UCSD-AML1 (cell line): ENCODE results near the gene ALKBH2.
"Not testable (repeated sequence)": the region's sequence is repeated elsewhere in the genome, so short reads cannot be mapped to it uniquely, and the experiment has no call there.

Experiments used
- DNase-seq: peaks from one replicate; lab custom pipeline; 2025; ENCODE audit not compliant: unreplicated experiment; lab: John Stamatoyannopoulos, UW

Gene ALKBH2

GRCh38 chr12:109069307-109070271 is 23.7 kb downstream of the ALKBH2 start:
- DNase-seq = no peak

GRCh38 chr12:109065853-109066193 is 27.4 kb downstream of the ALKBH2 start:
- DNase-seq = no peak

GRCh38 chr12:109065154-109065852 is 28.0 kb downstream of the ALKBH2 start:
- DNase-seq = no peak

GRCh38 chr12:109064143-109064542 is 29.1 kb downstream of the ALKBH2 start:
- DNase-seq = no peak

- DNase-seq = no peak
Observed at GRCh38 chr12:109058773-109059172, 34.5 kb downstream of the ALKBH2 start.

GRCh38 chr12:109057376-109057775 is 35.9 kb downstream of the ALKBH2 start:
- DNase-seq = no peak

GRCh38 chr12:109056891-109057290 is 36.4 kb downstream of the ALKBH2 start:
- no peak for DNase-seq

- no peak for DNase-seq
Observed at GRCh38 chr12:109054520-109054919, 38.8 kb downstream of the ALKBH2 start.

GRCh38 chr12:109054124-109054513 is 39.2 kb downstream of the ALKBH2 start:
- not testable (repeated sequence) for DNase-seq

GRCh38 chr12:109053382-109054123 is 39.7 kb downstream of the ALKBH2 start:
- no peak for DNase-seq

GRCh38 chr12:109052414-109053323 is 40.6 kb downstream of the ALKBH2 start, which contains the start of gene USP30:
Gene USP30 (plus strand): TSS chr12:109052576. CDS start chr12:109052679, 103 bp downstream.
- peak; percentile 82 for DNase-seq

- DNase-seq = no peak
Observed at GRCh38 chr12:109052097-109052413, 41.2 kb downstream of the ALKBH2 start.

- DNase-seq = not testable (repeated sequence)
Observed at GRCh38 chr12:109049794-109050193, 43.5 kb downstream of the ALKBH2 start.

GRCh38 chr12:109048706-109049105 is 44.6 kb downstream of the ALKBH2 start:
- not testable (repeated sequence) for DNase-seq

GRCh38 chr12:109047081-109047805 is 46.0 kb downstream of the ALKBH2 start:
- DNase-seq = no peak

- no peak for DNase-seq
Observed at GRCh38 chr12:109044241-109044640, 49.0 kb downstream of the ALKBH2 start.
